AML-193 (cell line): ENCODE results near the gene TPSB2.
"Not testable (repeated sequence)": the region's sequence is repeated elsewhere in the genome, so short reads cannot be mapped to it uniquely, and the experiment has no call there.

ENCODE experiments used
- DNase-seq, 2 experiments: peaks; one replicate each; lab custom pipeline; 2025; lab: John Stamatoyannopoulos, UW

TPSB2 gene

GRCh38 chr16:1240436-1240835, 10.5 kb upstream of the TPSB2 start, which contains the start of gene TPSAB1:
Gene TPSAB1 (plus strand): TSS chr16:1240705. CDS start chr16:1240939, 234 bp downstream.
- not testable (repeated sequence) for DNase-seq

GRCh38 chr16:1239575-1239974, 9.6 kb upstream of the TPSB2 start:
- DNase-seq: not testable (repeated sequence)

- DNase-seq: not testable (repeated sequence)
Measured at GRCh38 chr16:1238909-1239308, 8.9 kb upstream of the TPSB2 start.

GRCh38 chr16:1237990-1238389, 8.0 kb upstream of the TPSB2 start:
- DNase-seq: no peak

- DNase-seq: not testable (repeated sequence)
Measured at GRCh38 chr16:1236659-1237058, 6.7 kb upstream of the TPSB2 start.

GRCh38 chr16:1232049-1232748, 2.2 kb upstream of the TPSB2 start:
- not testable (repeated sequence) for DNase-seq

- DNase-seq: not testable (repeated sequence)
Measured at GRCh38 chr16:1231301-1231700, 1.3 kb upstream of the TPSB2 start.

GRCh38 chr16:1230471-1231212, 658 bp upstream of the TPSB2 start:
- DNase-seq: not testable (repeated sequence)

- not testable (repeated sequence) for DNase-seq
Measured at GRCh38 chr16:1229476-1229875, 508 bp downstream of the TPSB2 start.

GRCh38 chr16:1228227-1228626, 1.8 kb downstream of the TPSB2 start:
- DNase-seq: not testable (repeated sequence)

- not testable (repeated sequence) for DNase-seq
Measured at GRCh38 chr16:1226692-1227091, 3.3 kb downstream of the TPSB2 start.

GRCh38 chr16:1225728-1226311, 4.2 kb downstream of the TPSB2 start:
- not testable (repeated sequence) for DNase-seq

GRCh38 chr16:1225051-1225451, 4.9 kb downstream of the TPSB2 start, which contains the start of gene TPSG1:
Gene TPSG1 (minus strand): TSS chr16:1225268. CDS start chr16:1225252, 16 bp downstream.
- DNase-seq: no peak

GRCh38 chr16:1224558-1224957, 5.4 kb downstream of the TPSB2 start:
- DNase-seq: no peak

GRCh38 chr16:1223355-1224214, 6.4 kb downstream of the TPSB2 start:
- no peak for DNase-seq

- no peak for DNase-seq
Measured at GRCh38 chr16:1222553-1223354, 7.2 kb downstream of the TPSB2 start.

GRCh38 chr16:1221628-1222552, 8.1 kb downstream of the TPSB2 start:
- DNase-seq: no peak

- DNase-seq: no peak
Measured at GRCh38 chr16:1220841-1221627, 8.9 kb downstream of the TPSB2 start.
